DMS 273 (cell line): ENCODE measurements around the gene CPAMD8.

Source experiments
- DNase-seq: peaks from one replicate; lab custom pipeline; 2025; ENCODE audit not compliant: unreplicated experiment; lab: John Stamatoyannopoulos, UW

The CPAMD8 gene

DNA sequence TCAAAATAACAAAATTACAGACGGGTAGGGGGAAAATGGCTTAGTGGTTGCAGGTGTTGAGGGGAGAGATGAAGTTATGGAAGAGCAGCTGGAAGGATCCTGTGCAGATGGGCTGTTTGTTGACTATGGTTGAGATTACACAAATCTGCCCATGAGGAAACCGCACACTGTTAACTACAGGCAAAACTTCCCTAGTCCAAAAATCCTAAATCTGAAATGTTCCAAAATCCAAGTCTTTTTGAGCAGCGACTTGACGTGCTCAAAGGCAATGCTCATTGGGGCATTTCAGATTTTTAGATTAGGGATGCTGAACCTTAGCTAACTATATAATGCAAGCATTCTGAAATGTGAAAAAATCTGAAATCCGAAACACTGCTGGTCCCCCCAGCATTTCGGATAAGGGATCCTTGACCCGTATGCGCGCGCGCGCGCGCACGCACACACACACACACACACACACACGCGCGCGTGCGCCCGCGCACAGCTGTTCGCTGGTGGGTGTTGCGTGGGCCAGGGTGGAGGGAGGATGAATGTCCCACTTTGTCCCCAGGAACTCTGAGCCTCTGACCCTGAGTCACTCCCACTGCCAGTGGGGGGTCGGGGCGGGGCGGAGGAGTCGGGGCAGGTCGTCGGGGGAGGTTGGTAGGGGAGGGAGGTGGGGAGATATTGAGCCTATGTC lies 131.0 kb downstream of the CPAMD8 start:
- DNase-seq, result peak; percentile 22

DNA sequence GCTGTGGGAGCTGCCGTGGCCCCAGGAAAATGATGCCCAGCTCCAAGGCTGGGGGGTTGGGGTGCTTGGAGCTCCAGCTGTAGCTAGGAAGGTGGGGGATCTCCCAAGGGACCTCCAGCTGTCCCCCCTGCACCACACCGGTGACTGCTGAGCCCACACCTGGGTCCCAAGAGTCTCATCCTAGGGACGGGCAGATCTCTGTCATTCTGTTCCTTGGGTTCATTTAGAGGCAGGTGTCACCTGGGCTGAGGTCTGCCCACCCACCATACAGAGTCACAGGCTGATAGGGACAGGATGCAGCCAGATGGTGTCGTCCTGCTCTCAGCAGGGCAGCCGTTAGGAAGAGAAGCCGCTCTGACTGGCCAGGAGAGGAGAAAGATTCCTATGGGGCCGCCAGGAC lies 132.5 kb downstream of the CPAMD8 start:
- DNase-seq, result peak; percentile 35

DNA sequence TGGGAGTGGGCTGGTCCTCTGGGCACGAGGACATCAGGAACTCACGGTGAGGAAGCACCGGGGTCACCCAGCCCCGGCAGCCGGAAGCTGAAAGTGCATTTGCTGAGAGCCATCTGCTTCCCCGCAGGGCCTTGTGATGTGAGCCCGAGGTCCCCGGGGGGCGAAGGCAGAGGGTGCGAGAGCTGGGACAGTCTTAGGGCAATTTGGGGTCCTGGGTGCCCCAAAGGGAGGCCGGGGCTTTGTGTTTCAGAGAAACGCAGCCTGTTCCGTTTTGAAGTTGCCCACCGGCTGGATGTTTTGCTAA lies 133.0 kb downstream of the CPAMD8 start:
- DNase-seq, result peak; percentile 46

DNA sequence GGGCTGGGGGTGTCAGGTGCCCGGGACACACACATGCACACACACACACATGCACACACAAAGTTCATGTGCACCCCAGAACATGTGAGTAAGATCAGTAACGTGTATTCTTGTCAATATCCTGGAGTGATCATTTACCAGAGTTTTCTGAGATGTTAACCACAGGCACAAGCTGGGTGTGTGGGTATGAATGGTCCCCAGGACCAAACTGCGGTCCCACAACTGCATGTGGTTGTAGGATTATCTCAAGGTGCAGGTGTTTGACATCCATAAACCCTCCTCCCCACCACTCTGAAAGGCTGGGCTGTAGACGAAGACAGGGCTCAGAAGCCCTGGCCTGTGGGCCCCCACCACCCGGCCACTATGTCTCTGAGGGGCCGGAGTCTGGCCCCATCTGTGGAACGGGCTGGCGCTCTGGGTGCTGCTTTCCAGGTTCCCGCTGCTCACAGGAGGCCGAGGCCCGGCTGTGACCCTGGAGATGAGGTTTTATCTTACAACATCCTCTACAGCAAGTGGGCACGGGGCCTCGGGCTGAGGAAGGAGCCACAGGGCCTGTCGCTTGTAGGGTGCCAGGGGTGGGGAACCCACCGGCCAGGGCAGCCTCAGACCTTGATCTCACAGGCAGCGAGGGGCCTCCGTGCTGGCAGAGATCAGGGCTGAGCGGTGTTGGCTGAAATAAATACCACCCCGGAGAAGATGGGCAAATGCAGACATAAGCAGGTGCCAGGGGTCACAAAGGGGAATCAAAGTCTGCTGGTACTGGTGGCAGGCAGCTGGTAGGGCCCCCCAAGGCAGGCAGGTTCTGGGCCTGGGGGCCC lies 133.5 kb downstream of the CPAMD8 start:
- no peak for DNase-seq

- no peak for DNase-seq
Observed at GRCh38 chr19:16892436-16892835, 134.2 kb downstream of the CPAMD8 start.

GRCh38 chr19:16891696-16892382 lies 134.8 kb downstream of the CPAMD8 start:
- no peak for DNase-seq

DNA sequence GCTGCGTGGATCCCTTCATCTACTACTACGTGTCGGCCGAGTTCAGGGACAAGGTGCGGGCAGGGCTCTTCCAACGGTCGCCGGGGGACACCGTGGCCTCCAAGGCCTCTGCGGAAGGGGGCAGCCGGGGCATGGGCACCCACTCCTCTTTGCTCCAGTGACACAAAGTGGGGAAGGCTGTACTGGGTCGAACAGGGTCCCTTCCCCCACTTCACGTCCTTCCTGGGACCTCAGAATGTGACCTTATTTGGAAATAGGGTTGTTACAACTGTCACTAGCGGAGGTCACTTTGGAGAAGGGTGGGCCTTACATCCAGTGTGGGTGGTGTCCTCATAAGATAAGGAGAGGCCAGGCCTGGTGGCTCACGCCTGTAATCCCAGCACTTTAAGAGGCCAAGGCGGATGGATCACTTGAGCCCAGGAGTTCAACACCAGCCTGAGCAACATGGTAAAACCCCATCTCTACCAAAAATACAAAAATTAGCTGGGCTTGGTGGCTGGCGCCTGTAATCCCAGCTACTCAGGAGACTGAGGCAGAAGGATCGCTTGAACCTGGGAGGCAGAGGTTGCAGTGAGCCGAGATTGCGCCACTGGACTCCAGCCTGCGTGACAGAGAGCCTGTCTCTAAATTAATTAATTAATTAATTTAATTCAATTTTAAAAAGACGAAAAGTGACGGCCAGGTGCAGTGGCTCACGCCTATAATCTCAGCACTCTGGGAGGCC lies 136.0 kb downstream of the CPAMD8 start:
- DNase-seq, result no peak

DNA sequence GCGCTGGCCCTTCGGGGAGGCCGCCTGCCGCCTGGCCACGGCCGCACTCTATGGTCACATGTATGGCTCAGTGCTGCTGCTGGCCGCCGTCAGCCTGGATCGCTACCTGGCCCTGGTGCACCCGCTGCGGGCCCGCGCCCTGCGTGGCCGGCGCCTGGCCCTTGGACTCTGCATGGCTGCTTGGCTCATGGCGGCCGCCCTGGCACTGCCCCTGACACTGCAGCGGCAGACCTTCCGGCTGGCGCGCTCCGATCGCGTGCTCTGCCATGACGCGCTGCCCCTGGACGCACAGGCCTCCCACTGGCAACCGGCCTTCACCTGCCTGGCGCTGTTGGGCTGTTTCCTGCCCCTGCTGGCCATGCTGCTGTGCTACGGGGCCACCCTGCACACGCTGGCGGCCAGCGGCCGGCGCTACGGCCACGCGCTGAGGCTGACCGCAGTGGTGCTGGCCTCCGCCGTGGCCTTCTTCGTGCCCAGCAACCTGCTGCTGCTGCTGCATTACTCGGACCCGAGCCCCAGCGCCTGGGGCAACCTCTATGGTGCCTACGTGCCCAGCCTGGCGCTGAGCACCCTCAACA lies 136.6 kb downstream of the CPAMD8 start:
- DNase-seq, result no peak

GRCh38 chr19:16889366-16889882 lies 137.2 kb downstream of the CPAMD8 start:
- DNase-seq, result no peak

GRCh38 chr19:16888629-16889365 lies 137.8 kb downstream of the CPAMD8 start, which contains the start of gene F2RL3:
Gene F2RL3, plus strand, starts transcription at chr19:16888999. Its CDS starts 191 bp downstream, at chr19:16889190.
- DNase-seq, result no peak

DNA sequence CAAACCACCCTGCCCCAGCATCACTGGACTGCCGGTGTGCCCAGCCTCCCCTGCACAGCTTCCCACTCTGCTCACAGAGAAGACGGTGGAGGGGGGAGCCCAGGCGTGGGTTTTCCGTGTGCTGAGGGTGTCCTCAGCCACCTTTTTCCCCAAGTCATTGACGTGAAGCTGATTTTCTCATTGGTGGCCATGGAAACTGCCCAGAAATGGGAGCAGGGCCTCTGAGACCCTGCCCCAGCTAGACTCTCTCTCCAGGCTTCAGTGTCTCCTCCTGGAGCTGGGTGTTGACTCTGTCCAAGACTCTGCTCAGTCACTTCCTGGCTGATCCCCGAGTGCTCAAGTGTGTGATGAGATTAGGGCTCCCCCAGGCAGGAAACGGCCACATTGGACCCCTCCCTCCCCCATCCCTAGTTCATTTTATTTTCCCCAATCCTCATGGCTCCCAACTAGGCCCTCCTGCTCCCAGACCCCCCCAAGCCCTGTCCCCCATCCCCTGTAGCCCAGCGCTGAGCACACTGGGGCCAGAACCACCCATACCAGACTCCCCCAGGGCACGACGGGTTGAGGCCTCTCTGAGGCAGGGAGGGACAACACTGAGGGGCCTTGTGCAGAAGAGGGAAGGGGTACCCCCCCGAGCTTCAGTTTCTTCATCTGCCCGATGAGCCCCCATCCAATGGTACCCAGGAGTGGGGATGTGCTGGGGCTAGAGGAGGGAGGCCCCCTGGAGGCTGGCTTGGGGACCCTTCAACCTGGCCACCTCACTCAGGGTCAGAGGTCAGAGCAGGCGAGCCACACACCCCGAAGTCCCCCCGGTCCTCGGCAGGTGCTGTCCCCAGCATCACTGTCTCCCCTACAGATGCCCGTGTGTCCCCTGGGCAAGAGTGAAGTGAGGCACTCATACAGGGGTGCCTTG lies 139.0 kb downstream of the CPAMD8 start:
- no peak for DNase-seq

- peak; percentile 15 for DNase-seq
Observed at GRCh38 chr19:16886305-16886880, 140.2 kb downstream of the CPAMD8 start.

DNA sequence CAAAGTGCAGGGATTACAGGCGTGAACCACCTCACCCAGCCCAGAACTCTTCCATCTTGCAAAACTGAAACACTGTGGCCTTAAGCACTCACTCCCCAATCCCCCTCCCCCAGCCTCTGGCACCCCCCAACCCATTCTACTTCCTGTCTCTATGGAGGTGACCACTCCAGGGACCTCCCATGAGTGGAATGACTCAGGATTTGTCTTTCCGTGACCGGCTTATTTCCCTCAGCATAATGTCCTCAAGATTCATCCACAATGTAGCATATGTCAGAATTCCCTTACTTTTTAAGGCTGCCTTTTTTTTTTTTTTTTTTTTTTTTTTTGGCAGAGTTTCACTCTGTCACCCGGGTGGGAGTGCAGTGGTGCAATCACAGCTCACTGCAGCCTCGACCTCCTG lies 141.4 kb downstream of the CPAMD8 start:
- DNase-seq, result no peak

GRCh38 chr19:16883522-16883921 lies 143.1 kb downstream of the CPAMD8 start:
- no peak for DNase-seq

DNA sequence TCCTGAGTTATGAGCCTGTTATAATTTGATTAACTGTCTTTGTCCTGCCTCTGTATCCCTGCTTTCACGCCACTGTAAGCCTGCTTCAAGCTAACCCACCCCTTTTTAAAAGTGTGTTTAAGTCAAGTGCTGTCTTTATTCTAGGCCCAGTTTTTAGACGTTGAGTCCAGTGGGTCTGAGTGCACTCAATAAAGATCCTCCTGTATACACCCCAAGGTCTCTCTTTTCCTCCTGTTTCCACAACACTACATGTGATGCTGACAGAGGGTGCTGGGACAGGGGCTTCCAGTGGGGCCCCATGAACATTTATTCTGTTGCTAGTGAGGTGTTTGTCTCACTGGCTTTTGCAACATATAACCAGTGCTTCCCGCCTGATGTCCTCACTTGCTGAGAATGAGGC lies 144.5 kb downstream of the CPAMD8 start:
- peak; percentile 16 for DNase-seq

- DNase-seq, result no peak
Observed at GRCh38 chr19:16880884-16881554, 145.6 kb downstream of the CPAMD8 start.

DNA sequence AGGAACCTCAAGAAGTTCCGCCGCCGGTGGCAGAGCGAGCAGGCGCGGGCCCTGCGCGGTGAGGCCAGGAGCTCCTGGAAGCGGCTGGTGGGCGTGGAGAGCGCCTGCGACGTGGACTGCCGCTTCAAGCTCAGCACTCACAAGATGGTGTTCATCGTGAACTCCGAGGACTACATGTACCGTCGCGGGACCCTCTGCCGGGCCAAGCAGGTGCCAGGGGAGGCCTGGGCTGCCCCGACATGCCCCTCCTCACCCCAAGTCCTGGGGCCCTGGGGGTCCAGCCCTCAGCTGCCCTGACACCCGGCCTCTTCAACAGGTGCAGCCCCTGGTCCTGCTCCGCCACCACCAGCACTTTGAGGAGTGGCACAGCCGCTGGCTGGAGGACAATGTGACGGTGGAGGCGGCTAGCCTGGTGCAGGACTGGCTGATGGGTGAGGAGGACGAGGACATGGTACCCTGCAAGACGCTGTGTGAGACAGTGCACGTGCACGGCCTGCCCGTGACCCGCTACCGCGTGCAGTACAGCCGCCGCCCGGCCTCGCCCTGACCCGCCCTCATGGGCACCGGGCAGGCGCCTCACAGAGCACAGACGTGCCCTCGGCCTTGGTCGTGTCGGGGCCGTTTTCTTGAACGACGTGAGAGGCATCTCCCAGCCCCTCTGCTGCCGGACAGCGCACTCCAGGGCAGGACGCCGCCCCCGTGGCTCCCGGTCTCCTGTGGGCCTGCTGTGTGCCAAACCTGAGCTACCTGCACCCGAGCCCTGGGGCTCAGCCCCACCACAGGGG lies 148.2 kb downstream of the CPAMD8 start:
- no peak for DNase-seq
